ENCODE data around the gene CRYL1.

CRYL1 gene

DNA sequence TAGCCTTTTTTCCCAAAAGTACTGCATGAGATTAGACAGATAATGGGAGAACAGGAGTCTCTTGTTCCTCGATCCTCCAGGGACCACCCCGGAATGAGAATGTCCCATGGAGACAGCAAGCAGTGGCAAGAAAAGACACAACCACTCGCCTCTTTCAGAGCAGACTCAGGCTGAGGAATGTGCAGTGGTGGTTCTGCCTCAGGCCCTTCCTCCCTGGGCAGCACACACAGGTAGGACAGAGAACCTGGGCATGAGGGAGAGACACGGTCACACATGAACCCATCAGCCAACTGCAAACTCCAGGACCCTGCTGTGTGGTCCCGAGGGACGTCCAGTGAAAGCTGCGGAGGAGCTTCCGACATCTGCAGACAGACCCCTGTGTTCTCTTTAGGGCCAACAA is 31.0 kb downstream of the CRYL1 start:
- no peak for DNase-seq (ENCODE audit: low spot score)

DNA sequence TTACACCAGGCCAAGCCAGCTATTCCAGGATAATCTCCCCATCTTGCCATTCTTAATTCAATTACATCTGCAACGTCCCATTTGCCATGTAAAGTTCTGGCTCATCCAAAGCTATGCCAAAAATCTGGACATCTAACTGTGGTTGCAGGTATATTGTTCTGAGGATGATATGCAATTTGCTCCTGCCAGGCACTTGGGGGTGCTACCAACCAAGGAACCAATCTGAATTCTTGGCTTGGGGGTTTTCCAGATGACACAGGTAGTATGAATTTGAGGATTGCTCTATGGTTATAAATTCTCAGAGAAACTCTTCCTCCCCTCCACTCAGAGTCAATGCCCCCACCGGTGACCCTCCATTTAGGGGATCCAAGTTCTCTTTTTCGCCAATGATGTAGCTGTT is 33.0 kb downstream of the CRYL1 start:
- peak; percentile 64 for DNase-seq (ENCODE audit: low spot score)

DNA sequence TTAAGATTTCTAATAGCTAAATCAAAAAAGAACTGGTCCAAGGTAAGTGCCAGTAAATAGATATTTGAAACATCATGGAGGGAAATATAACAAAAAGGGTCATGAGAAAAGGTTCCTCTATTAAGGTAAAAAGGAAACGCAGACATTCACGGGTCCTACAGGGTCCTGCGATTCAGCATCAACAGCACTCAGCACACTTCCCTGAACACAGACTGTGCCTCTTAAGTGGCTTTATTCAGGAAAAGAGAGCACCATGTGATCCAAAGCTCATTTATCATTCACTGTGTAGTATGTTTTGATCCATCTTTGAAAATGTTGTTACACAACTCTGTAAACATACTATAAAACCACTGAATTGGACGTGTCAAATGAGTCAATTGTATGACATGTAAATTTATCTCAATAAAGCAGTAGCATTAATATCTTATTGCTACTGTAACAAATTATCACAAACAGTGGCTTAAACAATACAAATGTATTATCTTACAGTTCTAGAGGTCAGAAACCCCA is 33.7 kb downstream of the CRYL1 start:
- DNase-seq (ENCODE audit: low spot score) = no peak

DNA sequence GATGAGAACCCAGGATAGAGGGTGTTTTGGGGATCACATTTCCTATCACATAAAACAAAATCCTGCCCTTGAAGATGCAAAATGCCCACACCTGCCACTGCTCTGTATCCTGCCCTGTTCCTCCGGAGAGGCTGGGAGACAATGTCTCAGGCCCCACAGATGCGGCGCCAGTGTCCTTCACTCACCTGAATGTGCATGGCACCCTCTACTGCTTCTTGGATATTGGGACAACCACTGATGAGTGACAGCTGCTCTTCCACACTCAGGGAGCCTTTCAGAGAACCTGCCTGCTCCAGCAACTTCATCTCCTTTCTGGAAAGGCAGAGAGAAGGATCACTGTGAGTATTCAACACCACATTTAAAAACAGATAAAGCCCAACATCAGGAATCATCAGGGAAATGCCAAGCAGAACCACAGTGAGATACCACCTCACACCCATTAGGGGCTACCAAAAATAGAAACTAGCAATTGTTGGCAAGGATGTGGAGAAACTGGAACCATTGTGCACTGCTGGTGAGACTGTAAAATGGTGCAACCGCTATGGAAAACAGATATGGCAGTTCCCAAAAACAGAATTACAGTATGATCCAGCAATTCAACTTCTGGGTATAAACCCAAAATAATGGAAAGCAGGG is 36.4 kb downstream of the CRYL1 start:
- DNase-seq (ENCODE audit: low spot score) = no peak

DNA sequence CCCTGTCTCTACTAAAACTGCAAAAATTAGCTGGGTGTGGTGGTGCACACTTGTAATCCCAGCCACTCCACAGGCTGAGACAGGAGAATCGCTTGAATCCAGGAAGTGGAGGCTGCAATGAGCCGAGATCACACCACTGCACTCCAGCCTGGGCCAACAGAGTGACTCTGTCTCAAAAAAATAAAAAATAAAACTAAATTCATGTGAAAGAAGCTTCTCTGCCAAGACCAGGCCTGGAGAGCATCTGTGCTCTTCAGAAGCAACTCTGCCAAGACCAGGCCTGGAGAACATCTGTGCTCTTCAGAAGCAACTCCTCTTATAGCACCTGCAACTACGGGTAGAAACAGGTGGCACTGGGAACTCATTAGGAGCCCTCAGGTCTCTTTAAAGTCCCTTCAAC is 37.7 kb downstream of the CRYL1 start:
- DNase-seq (ENCODE audit: low spot score) = no peak

DNA sequence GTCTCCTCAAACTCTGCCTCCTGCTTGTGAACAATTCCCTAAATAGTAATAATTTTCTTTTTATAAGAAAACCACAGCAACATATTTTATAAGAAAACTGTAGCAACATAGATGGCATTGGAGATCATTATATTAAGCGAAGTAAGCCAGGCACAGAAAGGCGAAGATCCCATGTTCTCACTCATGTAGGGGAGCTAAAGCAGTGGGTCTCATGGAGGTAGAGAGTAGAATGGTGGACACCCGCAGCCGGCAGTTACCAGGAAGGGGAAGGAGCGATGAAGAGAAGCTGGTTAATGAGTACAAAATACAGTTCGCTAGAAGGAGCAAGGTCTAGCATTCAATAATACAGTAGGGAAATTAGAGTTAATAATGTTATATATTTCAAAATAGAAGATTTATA is 42.9 kb downstream of the CRYL1 start:
- DNase-seq (ENCODE audit: low spot score) = no peak

DNA sequence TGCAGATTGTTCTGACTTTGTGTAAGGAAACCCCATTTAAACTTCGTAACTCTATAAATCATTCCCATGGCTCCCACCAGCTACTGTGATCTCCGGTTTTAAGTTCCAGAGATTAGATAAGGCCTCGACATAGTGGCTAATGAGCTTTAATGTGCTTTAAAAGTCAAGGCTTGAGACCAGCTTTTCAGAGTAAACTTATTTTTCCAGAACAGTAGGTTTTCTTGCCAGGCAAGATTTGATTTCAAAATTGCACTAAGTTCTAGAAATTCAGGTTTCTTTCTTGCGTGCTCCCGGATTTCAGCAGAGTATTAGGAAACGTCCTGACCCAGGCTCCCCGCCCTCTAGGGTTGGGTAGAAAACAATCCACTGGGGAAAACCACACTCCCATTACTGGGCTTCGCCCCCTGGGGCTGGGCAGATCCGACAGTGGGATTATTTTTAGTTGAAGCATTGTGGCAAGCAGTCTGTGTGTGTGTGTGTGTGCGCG is 43.3 kb downstream of the CRYL1 start:
- peak; percentile 70 for DNase-seq (ENCODE audit: low spot score)

DNA sequence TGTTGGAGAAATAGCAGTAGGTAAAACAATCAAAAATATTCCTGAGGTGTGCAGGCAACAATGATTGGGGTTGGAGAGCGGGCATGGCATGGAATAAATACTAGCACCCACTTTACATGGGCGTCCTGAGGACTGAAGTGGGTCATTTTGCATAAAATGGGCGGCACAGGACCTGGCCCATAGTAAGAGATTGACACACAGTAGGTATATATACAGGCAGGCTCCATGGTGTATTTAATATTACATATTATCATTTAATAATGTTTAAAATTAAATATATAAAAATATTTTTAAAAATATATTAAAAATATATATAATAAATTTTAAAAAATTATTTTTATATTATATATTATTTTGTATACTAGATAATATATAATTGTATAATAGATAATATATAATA is 48.3 kb downstream of the CRYL1 start:
- no peak for DNase-seq (ENCODE audit: low spot score)

DNA sequence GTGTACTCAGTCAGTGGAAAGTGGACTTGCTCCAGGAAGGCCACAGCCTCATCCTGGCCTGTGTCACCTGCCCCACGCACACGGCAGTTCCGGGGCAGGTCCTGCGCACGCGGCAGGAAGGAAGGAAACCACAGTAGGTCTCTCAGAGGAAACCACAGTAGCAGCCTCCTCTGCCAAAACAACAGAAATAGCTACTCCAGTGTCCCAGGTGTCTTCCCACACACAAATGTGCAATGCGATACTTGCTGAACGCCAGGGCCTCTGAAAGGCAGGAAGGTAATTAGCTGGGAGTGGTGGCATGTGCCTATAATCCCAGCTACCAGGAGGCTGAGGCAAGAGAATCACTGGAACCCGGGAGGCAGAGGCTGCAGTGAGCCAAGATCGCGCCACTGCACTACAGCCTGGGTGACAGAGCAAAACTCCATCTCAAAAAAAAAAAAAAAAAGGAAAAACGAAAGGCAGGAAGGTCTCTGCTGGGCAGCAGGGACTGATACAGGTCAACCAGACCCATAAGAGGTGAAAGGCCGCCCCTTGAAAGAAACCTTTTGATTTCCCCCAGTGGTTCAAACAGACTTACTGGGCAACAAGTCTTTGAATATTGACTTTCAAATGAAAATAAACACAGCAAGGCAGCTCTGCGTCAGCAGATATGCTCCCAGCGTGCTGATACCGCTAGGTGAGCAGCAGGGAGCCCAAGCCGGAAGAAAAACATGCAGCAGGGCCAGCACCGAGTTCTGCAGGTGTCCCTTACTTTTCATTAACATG is 49.5 kb downstream of the CRYL1 start:
- DNase-seq (ENCODE audit: low spot score) = peak; percentile 41

DNA sequence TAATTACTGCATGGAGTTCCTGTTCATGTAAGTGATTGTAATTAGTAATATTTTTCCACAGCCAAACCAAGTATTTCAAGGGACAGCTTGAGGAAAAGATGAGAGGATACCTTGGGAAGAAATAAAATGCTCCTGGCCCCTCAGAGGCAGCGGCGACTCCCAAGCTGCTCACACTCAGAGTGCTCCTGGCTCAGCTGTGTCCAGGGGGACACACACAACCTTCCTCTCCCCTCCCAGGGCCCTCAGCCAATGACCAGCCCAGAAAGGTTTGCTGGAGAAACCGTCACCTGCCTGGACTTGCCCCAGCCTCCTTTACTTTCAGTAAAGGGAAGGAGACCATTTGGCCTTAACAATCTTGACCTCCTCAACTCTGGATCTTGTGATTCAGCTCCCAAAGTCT is 51.1 kb downstream of the CRYL1 start:
- DNase-seq (ENCODE audit: low spot score) = no peak

DNA sequence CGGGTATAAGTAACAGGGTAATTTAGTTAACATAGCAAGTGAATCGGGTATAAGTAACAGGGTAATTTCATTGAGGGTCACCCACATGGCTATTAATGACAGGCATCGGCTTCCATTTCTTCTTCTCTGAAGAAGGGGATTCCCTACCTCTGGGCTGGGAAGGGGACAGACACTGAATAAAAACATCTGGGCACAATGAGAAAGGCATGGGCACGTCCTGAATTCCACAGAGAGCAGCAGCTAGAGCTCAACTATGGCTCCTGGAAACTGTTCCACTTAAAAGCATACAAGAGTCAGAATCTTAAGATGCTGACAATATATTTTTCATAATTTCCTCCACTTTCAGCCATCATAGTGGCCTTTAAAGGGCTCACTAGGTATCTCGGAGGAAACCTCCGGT is 51.8 kb downstream of the CRYL1 start:
- no peak for DNase-seq (ENCODE audit: low spot score)

DNA sequence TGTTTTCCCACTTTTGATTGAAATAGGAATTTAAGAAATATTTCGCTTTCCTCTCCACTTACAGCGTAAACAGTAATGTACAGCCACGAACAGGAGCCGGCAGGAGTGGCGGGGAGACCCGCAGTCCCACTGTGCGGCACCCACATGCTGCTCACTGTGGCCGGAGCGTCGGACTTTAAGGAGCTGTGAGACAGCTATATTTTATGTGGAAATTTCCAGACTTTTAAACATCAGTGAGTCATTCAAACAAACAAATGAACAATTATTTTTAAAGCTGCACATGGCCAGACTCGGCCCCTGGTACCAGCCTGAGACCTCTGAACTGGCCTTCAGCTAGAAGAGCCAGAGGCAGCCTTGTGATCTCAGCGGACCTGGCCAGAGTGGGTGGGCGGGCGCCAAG is 52.5 kb downstream of the CRYL1 start:
- no peak for DNase-seq (ENCODE audit: low spot score)

DNA sequence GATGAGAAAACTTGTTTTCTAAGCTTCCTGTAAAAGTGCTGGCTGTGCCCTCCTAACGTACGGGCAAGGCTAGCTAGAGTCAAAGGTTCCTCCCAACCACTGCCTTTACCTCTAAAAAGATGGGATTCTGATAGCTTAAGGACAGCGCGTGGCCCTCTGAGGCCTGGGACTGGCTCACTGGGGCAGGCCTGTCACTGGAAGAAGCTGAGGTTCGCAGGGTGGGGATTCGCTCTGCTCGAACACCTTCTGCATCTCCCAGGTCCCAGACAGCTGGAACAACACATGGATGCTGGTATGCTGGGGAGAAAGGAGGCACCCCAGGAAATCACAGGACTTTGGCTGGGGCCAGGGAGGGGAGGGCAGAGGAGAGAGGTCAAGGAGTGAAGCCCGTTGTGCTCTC is 53.1 kb downstream of the CRYL1 start:
- DNase-seq (ENCODE audit: low spot score) = no peak

DNA sequence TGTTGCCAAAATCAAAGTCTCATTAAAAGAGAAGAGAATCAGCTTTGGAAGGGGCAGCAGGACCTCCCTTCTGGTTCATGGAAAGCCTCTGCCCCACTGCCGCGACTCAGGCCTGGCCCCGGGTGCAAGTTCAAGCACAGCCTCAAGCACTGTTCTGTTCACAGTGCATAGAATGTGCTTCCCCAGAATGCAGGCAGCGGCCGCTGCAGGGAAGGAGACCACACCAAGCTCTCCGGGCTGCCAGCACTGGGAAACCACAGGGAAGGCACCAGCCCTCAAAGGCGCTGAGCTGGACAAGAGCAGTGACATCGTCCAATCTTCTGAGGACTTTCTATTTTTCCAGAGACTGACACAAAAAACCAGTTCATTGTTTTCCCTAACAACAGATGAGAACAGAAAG is 55.5 kb downstream of the CRYL1 start:
- no peak for DNase-seq (ENCODE audit: low spot score)

DNA sequence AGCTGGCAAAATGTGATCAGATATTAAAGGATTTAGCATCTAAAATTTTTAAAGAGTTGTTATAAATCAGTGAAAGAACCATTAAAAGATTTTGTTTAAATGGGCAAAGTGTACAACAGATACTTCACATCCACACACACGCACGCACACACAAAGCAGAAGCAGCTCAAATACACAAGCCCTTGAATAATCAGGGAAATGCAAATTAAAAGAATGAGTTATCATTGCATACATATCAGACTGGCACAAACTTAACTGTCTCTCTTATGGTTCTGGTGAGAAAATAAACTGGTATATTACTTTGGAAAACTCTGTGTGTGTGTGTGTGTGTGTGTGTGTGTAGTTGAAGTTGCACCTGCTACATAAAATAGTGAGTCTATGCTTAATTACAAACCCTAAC is 59.3 kb downstream of the CRYL1 start:
- no peak for DNase-seq (ENCODE audit: low spot score)

DNA sequence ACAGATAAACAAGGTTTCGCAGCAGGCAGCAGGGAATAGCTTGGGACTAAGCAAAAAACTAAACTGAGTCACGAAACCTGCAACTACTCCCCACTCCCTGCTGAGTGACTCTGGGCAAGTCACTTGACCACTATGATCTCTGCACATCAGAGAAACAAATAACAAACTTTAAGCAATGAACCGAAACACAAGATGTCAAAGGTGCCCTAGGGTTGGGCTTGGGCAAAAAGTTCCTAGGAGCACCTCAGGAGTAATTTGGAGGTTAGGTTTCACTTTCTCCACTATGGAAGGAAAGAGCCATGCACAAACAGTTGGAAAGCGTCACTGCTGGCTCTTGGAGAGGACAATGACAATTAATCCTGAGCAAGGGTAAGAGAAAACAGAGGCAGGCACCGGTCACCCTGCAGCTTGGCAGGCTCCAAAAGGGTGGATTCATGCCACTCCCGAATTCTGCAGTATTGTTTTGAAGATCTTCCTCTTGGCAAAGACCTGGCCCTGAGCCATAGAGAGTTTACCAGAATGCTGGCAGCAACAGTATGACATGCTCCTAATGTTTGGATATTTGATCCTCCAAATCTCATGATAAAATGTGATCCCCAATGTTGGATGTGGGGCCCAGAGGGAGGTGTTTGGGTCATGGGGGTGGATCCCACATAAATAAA is 60.3 kb downstream of the CRYL1 start:
- no peak for DNase-seq (ENCODE audit: low spot score)

DNA sequence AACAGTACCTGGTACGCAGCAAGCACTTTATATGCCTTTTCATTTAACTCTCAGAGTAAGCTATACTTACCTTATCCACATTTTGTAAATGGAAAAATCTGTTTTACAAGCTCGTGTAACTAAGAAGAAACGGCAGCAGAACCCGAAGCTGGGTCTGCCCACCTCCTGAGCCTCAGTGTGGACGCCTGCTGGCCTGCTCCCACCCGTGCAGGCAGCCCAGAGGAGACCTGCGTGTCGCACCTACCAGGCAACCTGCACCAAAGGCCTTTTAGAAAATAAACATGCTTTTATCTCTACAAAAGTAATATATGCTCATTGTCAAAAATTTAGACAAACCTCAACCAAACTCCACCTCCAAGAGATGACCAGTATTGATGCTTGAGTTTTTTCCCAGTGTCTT is 62.7 kb downstream of the CRYL1 start:
- DNase-seq (ENCODE audit: low spot score) = no peak

DNA sequence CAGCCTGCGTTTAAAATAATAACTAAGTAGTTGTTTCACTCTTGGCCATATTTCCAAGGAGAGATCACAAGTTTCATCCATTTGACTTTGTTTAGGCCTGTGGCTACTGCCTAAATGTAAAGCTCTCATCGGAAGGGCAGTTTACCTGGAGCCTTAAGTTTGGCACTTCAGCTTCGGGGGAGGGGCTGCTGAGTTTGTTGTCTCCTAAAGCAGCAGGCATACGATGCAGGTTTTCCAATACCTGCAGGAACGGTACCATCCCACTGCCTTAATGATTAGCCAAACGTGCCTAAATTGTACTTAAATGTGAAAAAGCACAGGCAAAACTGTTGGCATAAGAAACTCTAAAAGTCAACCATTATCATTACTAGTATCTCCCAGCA is 63.1 kb downstream of the CRYL1 start:
- DNase-seq (ENCODE audit: low spot score) = no peak

DNA sequence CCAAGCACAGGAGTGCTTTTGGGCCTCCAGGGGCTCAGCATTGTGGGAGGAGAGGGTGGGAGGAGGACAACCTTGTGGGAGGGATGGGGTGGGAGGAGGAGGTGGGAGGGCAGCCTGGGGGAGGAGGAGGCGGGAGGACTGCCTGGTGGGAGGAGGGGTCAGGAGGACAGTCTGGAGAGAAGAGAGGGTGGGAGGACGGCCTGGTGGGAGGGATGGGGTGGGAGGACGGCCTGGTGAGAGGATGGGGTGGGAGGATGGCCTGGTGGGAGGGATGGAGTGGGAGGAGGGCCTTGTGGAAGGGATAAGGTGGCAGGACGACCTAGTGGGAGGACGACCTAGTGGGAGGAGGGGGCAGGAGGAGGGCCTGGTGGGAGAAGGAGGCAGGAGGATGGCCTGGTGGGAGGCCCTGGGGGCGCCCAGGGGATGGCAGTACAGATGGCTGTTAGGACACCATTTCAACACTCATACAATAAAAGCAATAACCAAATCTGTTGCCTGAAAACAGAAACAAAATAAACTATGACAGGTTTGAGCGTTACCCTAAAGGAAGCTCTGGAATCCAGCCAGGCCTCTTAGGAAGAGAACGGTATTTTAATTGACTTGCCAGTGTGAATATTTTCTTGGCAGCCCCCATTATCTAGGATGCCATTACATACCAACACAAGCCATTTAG is 63.7 kb downstream of the CRYL1 start:
- no peak for DNase-seq (ENCODE audit: low spot score)

DNA sequence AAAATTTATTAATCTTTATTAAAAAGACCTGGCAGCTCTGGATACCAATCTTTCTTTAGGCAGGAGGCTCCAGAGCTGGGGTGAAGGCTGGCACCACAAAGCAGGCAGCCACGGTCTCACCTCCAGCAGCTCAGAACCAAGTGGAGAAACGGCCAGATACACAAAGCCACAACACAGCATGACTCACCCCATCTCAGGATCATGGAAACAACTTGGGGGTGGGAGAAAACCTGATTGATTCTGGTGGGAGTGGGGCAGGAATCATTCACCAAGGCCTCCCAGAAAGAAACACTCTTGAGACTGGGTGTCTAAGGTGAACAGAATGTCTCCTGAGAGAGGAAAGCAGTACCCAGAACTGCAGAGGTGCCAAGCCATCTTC is 64.2 kb downstream of the CRYL1 start:
- DNase-seq (ENCODE audit: low spot score) = no peak

DNA sequence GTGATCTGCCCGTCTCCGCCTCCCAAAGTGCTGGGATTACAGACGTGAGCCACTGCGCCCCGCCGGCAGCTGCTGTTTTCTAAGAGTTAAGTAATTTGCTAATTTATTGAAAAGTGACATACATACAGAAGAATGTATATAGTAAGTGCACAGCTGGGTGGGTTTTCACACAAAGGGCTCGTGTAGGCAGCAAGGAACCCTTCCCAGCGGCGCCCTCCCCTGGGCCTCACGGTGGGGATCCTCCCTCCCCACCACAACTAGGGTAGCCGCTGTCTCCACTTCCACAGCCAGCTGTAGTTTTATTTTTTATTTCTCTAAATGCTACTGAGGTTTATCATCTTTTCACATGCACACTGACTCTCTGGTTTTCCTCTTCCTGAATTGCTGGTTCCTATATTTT is 64.9 kb downstream of the CRYL1 start:
- no peak for DNase-seq (ENCODE audit: low spot score)

DNA sequence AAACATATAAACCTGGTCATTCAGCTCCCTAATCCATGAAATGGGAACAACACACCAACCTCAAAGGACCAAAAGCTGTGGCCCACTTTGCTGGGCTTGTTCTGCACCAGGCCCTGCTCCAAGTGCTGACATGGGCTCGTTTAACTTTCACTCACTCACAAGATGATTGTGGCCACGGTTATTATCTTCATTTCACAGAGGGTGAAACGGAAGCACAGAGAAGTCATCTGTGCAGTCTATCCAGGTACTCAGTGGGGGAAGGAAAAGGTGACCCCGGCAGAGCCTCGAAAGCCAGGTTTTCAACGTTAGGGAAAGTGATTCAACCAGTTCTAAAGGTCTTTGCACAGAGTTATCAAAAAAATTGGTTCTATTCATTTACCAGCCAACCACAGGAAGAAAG is 68.0 kb downstream of the CRYL1 start:
- DNase-seq (ENCODE audit: low spot score) = no peak

DNA sequence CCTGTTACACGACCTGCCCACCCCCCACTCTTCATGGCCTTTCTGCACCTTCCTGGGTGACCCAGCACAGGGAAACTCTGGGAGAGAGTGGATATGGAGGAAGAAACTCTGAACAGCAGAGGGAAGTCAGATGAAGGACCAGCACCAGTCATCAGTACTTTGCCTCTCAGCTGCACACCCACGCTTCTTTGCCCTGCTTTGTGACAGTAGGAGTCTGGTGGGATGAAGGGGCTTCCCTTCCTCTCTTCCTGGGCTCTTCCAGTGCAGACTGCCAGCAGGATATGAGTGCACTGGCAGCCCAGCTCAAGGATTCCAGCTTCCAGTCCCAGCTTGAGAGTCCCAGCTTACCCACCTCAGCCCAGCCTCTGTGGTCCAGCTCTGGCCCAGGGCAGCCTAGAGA is 68.9 kb downstream of the CRYL1 start:
- no peak for DNase-seq (ENCODE audit: low spot score)

Data from HuH-7 (cell line).